Left kidney (tissue), 2 donors: ENCODE data around the gene STRA8. TPM values are rescaled to one million over a fixed set of nuclear protein-coding genes. Genes with fewer than 3 reads are reported as not detected.
"Not testable (repeated sequence)": the region's sequence is repeated elsewhere in the genome, so short reads cannot be mapped to it uniquely, and the experiment has no call there.

Source experiments
- DNase-seq: peaks from one replicate; pipeline ENCODE4 v3.0.0-alpha.2; 2013
- polyA plus RNA-seq: library from polyadenylated mRNA; unstranded; fragments of 120-200 nt; gene quantifications from one replicate; pipeline ENCODE4 v1.2.1, GENCODE V29; 2013; ENCODE audit not compliant: insufficient read length

The STRA8 gene
- polyA plus RNA-seq, 1 donor = 0.32 TPM

- DNase-seq = no peak
Measured at GRCh38 chr7:135204876-135205275, 28.8 kb upstream of the STRA8 start.

GRCh38 chr7:135205850-135206249, 27.8 kb upstream of the STRA8 start:
- DNase-seq = no peak

GRCh38 chr7:135206941-135207391, 26.7 kb upstream of the STRA8 start:
- DNase-seq = no peak

- DNase-seq = no peak
Measured at GRCh38 chr7:135207406-135208101, 26.1 kb upstream of the STRA8 start.

- DNase-seq = no peak
Measured at GRCh38 chr7:135208102-135208793, 25.4 kb upstream of the STRA8 start.

GRCh38 chr7:135209225-135209834, 24.3 kb upstream of the STRA8 start:
- DNase-seq = no peak

GRCh38 chr7:135210888-135211178, 22.8 kb upstream of the STRA8 start:
- no peak for DNase-seq

GRCh38 chr7:135211179-135211945, 22.3 kb upstream of the STRA8 start, which contains the start of gene WDR91:
Gene WDR91 (minus strand): TSS chr7:135211526. CDS start chr7:135211502, 24 bp downstream.
- DNase-seq = peak; percentile 93

- DNase-seq = not testable (repeated sequence)
Measured at GRCh38 chr7:135211946-135212685, 21.5 kb upstream of the STRA8 start.

GRCh38 chr7:135213831-135214230, 19.8 kb upstream of the STRA8 start:
- no peak for DNase-seq

- no peak for DNase-seq
Measured at GRCh38 chr7:135215180-135215579, 18.5 kb upstream of the STRA8 start.

GRCh38 chr7:135215698-135216097, 17.9 kb upstream of the STRA8 start:
- no peak for DNase-seq

- DNase-seq = peak; percentile 48
Measured at GRCh38 chr7:135217645-135218509, 15.8 kb upstream of the STRA8 start.

GRCh38 chr7:135224027-135224426, 9.6 kb upstream of the STRA8 start:
- DNase-seq = no peak

- no peak for DNase-seq
Measured at GRCh38 chr7:135231686-135232085, 2.0 kb upstream of the STRA8 start.

GRCh38 chr7:135232087-135232486, 1.6 kb upstream of the STRA8 start:
- DNase-seq = no peak

- no peak for DNase-seq
Measured at GRCh38 chr7:135232720-135233119, 918 bp upstream of the STRA8 start.

GRCh38 chr7:135234095-135234494, 457 bp downstream of the STRA8 start:
- not testable (repeated sequence) for DNase-seq

GRCh38 chr7:135234727-135235126, 1.1 kb downstream of the STRA8 start:
- DNase-seq = no peak

GRCh38 chr7:135235841-135236240, 2.2 kb downstream of the STRA8 start:
- DNase-seq = no peak

- DNase-seq = no peak
Measured at GRCh38 chr7:135236727-135237126, 3.1 kb downstream of the STRA8 start.
